Lower lobe of right lung (tissue), 2 donors: Measurements from ENCODE around the gene CRYZL1. TPM values are rescaled to one million over a fixed set of nuclear protein-coding genes. Genes with fewer than 3 reads are reported as not detected.
"Not testable (repeated sequence)": the region's sequence is repeated elsewhere in the genome, so short reads cannot be mapped to it uniquely, and the experiment has no call there.

Experiments used
- ATAC-seq, 2 donors: fragments of 200-7000 bp; cut with Tn5 transposase; one replicate each; pipeline ENCODE4 v1.9.1; 2020 to 2022; ENCODE audit warnings: mild to moderate bottlenecking in 2 of 2, moderate library complexity in 2 of 2
- DNase-seq: peaks from one replicate; pipeline ENCODE4 v3.0.0-alpha.2; 2020
- H3K27ac ChIP-seq: fragments of 200-600 bp; one replicate; pipeline ENCODE4 v1.8.0; 2022
- H3K27me3 ChIP-seq: fragments of 200-600 bp; one replicate; pipeline ENCODE4 v1.8.0; 2022; ENCODE audit warnings: low read depth
- H3K36me3 ChIP-seq: fragments of 200-600 bp; one replicate; pipeline ENCODE4 v1.8.0; 2022; ENCODE audit warnings: mild to moderate bottlenecking
- H3K4me1 ChIP-seq: fragments of 200-600 bp; one replicate; pipeline ENCODE4 v1.8.0; 2022
- H3K4me3 ChIP-seq: fragments of 200-600 bp; one replicate; pipeline ENCODE4 v1.8.0; 2022; ENCODE audit warnings: mild to moderate bottlenecking
- H3K9me3 ChIP-seq: fragments of 200-600 bp; one replicate; pipeline ENCODE4 v1.8.0; 2022
- CTCF ChIP-seq: fragments of 200-600 bp; IDR thresholded peaks from one replicate; pipeline ENCODE4 v1.8.0; 2022; ENCODE audit warnings: antibody characterized with exemption, mild to moderate bottlenecking
- intact Hi-C: fragments of 100-400 bp; cut with DNase I; formaldehyde crosslinking; loops from one replicate; pipeline ENCODE4 v1.11.0; 2022
- total RNA-seq: library from RNA; stranded (reverse); fragmentation: NEBNext Ultra II Directional; extraction: Animal tissue kit (Norgen Biotek cat#: 25700); gene quantifications from one replicate; pipeline ENCODE4 v1.2.1, GENCODE V29; 2021
- donor health status: DM: no; HTN: yes; CAD: no; lungs with severe emphysema.

CRYZL1 gene
- total RNA-seq, 1 donor from 2014 or later: 29.4 TPM

- Histone ChIP-seq H3K27me3 (no peaks in the 10 kb centered on the region), H3K4me1 (peaks cover 16% of the 10 kb centered on the region), H3K27ac (peak overlapping the region; percentile 93), H3K36me3 (no peaks in the 10 kb centered on the region), H3K4me3 (peak overlapping the region; percentile 88), H3K9me3 (no peaks in the 10 kb centered on the region)
- peak in 1 of 2 donors; percentile 0 for ATAC-seq
- no peak for TF ChIP-seq CTCF
- intact Hi-C loops: no loop called here
- peak; percentile 60 for DNase-seq
Observed at GRCh38 chr21:33642896-33643657, 1.5 kb upstream of the CRYZL1 start.

GRCh38 chr21:33642027-33642895 is 720 bp upstream of the CRYZL1 start, which contains the start of gene ITSN1:
ITSN1 (plus strand) TSS chr21:33642501; CDS start chr21:33718829, 76,328 bp downstream.
- no peak for TF ChIP-seq CTCF
- Histone ChIP-seq H3K4me1 (peaks cover 16% of the 10 kb centered on the region), H3K4me3 (peak within 1 kb of the TSS; percentile 88), H3K27me3 (no peaks in the 10 kb centered on the region), H3K9me3 (no peaks in the 10 kb centered on the region), H3K36me3 (no peaks in the 10 kb centered on the region), H3K27ac (peak within 1 kb of the TSS; percentile 93)
- DNase-seq: peak; percentile 100
- peak; percentile 96 to 97 for ATAC-seq
- intact Hi-C loops: no loop called here

GRCh38 chr21:33640697-33641351 is 717 bp downstream of the CRYZL1 start:
- Histone ChIP-seq H3K4me3 (peak overlapping the region; percentile 88), H3K4me1 (peaks cover 16% of the 10 kb centered on the region), H3K27me3 (no peaks in the 10 kb centered on the region), H3K27ac (peak overlapping the region; percentile 93), H3K9me3 (no peaks in the 10 kb centered on the region), H3K36me3 (no peaks in the 10 kb centered on the region)
- ATAC-seq (no peak), DNase-seq (no peak)
- no peak for TF ChIP-seq CTCF
- intact Hi-C loops: no loop called here

GRCh38 chr21:33634254-33634653 is 7.3 kb downstream of the CRYZL1 start:
- TF ChIP-seq CTCF: no peak
- H3K36me3 ChIP-seq: peaks cover 31% of the 10 kb centered on the region
- no peak overlapping the region for H3K27ac ChIP-seq
- H3K27me3 ChIP-seq: no peaks in the 10 kb centered on the region
- H3K4me3 ChIP-seq: no peak overlapping the region
- no peak for DNase-seq
- no peak for ATAC-seq
- intact Hi-C loops: no loop called here
- H3K9me3 ChIP-seq: no peaks in the 10 kb centered on the region
- H3K4me1 ChIP-seq: no peaks in the 10 kb centered on the region

GRCh38 chr21:33626151-33626550 is 15.4 kb downstream of the CRYZL1 start:
- not testable (repeated sequence) for H3K27me3 ChIP-seq

More at GRCh38 chr21:33626151-33626550, 15.4 kb downstream of the CRYZL1 start:
- DNase-seq, H3K4me3 ChIP-seq, H3K4me1 ChIP-seq, ATAC-seq, H3K27ac ChIP-seq, H3K9me3 ChIP-seq, intact Hi-C loops: not testable (repeated sequence)
- peaks cover 69% of the 10 kb centered on the region for H3K36me3 ChIP-seq
